Tibial nerve (tissue), 4 donors: Measurements from ENCODE around the gene ZNF579. TPM values are rescaled to one million over a fixed set of nuclear protein-coding genes. Genes with fewer than 3 reads are reported as not detected.

ENCODE experiments used
- DNase-seq, 2 donors: peaks; one replicate each; pipeline ENCODE4 v3.0.0-alpha.2; 2019; ENCODE audit warnings: low spot score in 2 of 2
- H3K27ac ChIP-seq, 4 donors: fragments of 200-600 bp; sonication (generic) in 3 of 4; one replicate each; pipeline ENCODE4 v1.5.1; 2017 to 2019; ENCODE audit warnings: mild to moderate bottlenecking in 1 of 4
- H3K27me3 ChIP-seq, 2 donors: fragments of 200-600 bp; sonication (generic) in 1 of 2; one replicate each; pipeline versions ENCODE4 v1.5.1 to v1.6.0; 2017 to 2019
- H3K36me3 ChIP-seq, 3 donors: fragments of 200-600 bp; sonication (generic); one replicate each; pipeline ENCODE4 v1.5.1; 2018 to 2019
- H3K4me1 ChIP-seq, 4 donors: fragments of 200-600 bp; sonication (generic) in 3 of 4; one replicate each; pipeline ENCODE4 v1.5.1; 2017 to 2019
- H3K4me3 ChIP-seq, 4 donors: fragments of 200-600 bp; sonication (generic) in 3 of 4; one replicate each; pipeline ENCODE4 v1.5.1; 2017 to 2019; ENCODE audit warnings: mild to moderate bottlenecking in 1 of 4, moderate library complexity in 1 of 4
- H3K9me3 ChIP-seq, 4 donors: fragments of 200-600 bp; sonication (generic) in 3 of 4; one replicate each; pipeline ENCODE4 v1.5.1; 2017 to 2019
- CTCF ChIP-seq, 5 experiments: fragments of 200-600 bp in 3 of 5; fragments of 450-650 bp in 2 of 5; sonication (generic) in 3 of 5; IDR thresholded peaks; one replicate each; pipeline ENCODE4 v1.5.1; 2016 to 2019; ENCODE audit warnings: antibody characterized with exemption in 5 of 5, mild to moderate bottlenecking in 3 of 5, moderate library complexity in 2 of 5
- EP300 ChIP-seq, 2 donors: sonication (generic); formaldehyde crosslinking; IDR thresholded peaks; one replicate each; pipeline ENCODE4 v1.6.1; 2017; ENCODE audit warnings: antibody characterized with exemption in 2 of 2, mild to moderate bottlenecking in 1 of 2
- POLR2A ChIP-seq, 2 donors: fragments of 450-650 bp; IDR thresholded peaks; one replicate each; pipeline ENCODE4 v1.6.1; 2017; ENCODE audit warnings: antibody characterized with exemption in 2 of 2, mild to moderate bottlenecking in 2 of 2, moderate library complexity in 2 of 2
- WGBS, 2 donors: methylation state at CpG; one replicate each; pipeline ENCODE4 v1.1.5; 2018; 5-methylcytosine and 5-hydroxymethylcytosine counted together
- total RNA-seq, 4 donors: library from RNA; depleted of rRNA; stranded (reverse); fragments of >200 nt; gene quantifications; one replicate each; pipeline ENCODE4 v1.1.0, GENCODE V29; 2016

Gene ZNF579
- total RNA-seq, 4 donors from 2014 or later, result 2.0 to 5.3 (median 4.2) TPM

GRCh38 chr19:55549500-55550320 lies 30.9 kb downstream of the ZNF579 start:
- Histone ChIP-seq H3K4me1 (peaks cover 0 to 32% (median 4%) of the 10 kb centered on the region in 4 donors), H3K27me3 (peaks cover 0 to 44% of the 10 kb centered on the region in 2 donors), H3K36me3 (no peaks in the 10 kb centered on the region), H3K4me3 (peak overlapping the region in 1 of 4 donors; percentile 10), H3K9me3 (no peaks in the 10 kb centered on the region), H3K27ac (peak overlapping the region in 1 of 4 donors; percentile 42)
- WGBS, 2 donors, result 16 to 25% methylated on average over 28 to 36 of the region's 36 CpGs
- no peak for DNase-seq
- TF ChIP-seq CTCF (IDR thresholded peaks at IDR 0.05), result no peak
- no peak for TF ChIP-seq POLR2A (IDR thresholded peaks at IDR 0.05)
- peak in 1 of 2 donors; percentile 14 for TF ChIP-seq EP300 (IDR thresholded peaks at IDR 0.05)

- TF ChIP-seq EP300 (IDR thresholded peaks at IDR 0.05) (peak in 1 of 2 donors; percentile 64), CTCF (IDR thresholded peaks at IDR 0.05) (no peak)
- Histone ChIP-seq H3K27me3 (peaks cover 0 to 47% of the 10 kb centered on the region in 2 donors), H3K4me3 (no peak overlapping the region), H3K9me3 (no peaks in the 10 kb centered on the region), H3K36me3 (no peaks in the 10 kb centered on the region), H3K4me1 (peaks cover 0 to 21% (median under 1%) of the 10 kb centered on the region in 4 donors), H3K27ac (peak overlapping the region in 2 of 4 donors; percentile 37 to 59)
- DNase-seq, result peak; percentile 30 to 48
- 45 to 47% methylated on average over 14 to 16 of the region's 17 CpGs for WGBS, 2 donors
Observed at GRCh38 chr19:55546822-55547614, 33.6 kb downstream of the ZNF579 start.

- no peaks in the 10 kb centered on the region for H3K9me3 ChIP-seq
- no peak overlapping the region for H3K4me3 ChIP-seq
- 44 to 54% methylated on average over 11 of the region's 11 CpGs for WGBS, 2 donors
- H3K4me1 ChIP-seq, result peaks cover 0 to 17% (median 0%) of the 10 kb centered on the region in 4 donors
- no peak for DNase-seq
- peaks cover 0 to 47% of the 10 kb centered on the region in 2 donors for H3K27me3 ChIP-seq
- H3K36me3 ChIP-seq, result no peaks in the 10 kb centered on the region
- no peak overlapping the region for H3K27ac ChIP-seq
- TF ChIP-seq POLR2A (IDR thresholded peaks at IDR 0.05), result no peak
- no peak for TF ChIP-seq EP300 (IDR thresholded peaks at IDR 0.05)
- no peak for TF ChIP-seq CTCF (IDR thresholded peaks at IDR 0.05)
Observed at GRCh38 chr19:55546011-55546410, 34.6 kb downstream of the ZNF579 start.

GRCh38 chr19:55545443-55545842 lies 35.2 kb downstream of the ZNF579 start, which contains the start of gene SBK3:
Gene SBK3 (minus strand): TSS chr19:55545543. CDS start chr19:55545543, 0 bp downstream.
- 77 to 78% methylated on average over 10 of the region's 10 CpGs for WGBS, 2 donors
- Histone ChIP-seq H3K4me3 (no peak within 1 kb of the TSS), H3K4me1 (peaks cover 0 to 17% (median 0%) of the 10 kb centered on the region in 4 donors), H3K9me3 (no peaks in the 10 kb centered on the region), H3K27ac (peak within 1 kb of the TSS in 1 of 4 donors; percentile 54), H3K27me3 (peaks cover 0 to 47% of the 10 kb centered on the region in 2 donors), H3K36me3 (no peaks in the 10 kb centered on the region)
- no peak for DNase-seq
- no peak for TF ChIP-seq CTCF (IDR thresholded peaks at IDR 0.05)
